Stromal cell of bone marrow (primary cell): ENCODE results near the gene FAHD2B.
"Not testable (repeated sequence)": the region's sequence is repeated elsewhere in the genome, so short reads cannot be mapped to it uniquely, and the experiment has no call there.

Experiments
- DNase-seq: peaks from one replicate; pipeline ENCODE4 v3.0.0-alpha.2; 2012; ENCODE audit warnings: low read depth

Gene FAHD2B, protein sequence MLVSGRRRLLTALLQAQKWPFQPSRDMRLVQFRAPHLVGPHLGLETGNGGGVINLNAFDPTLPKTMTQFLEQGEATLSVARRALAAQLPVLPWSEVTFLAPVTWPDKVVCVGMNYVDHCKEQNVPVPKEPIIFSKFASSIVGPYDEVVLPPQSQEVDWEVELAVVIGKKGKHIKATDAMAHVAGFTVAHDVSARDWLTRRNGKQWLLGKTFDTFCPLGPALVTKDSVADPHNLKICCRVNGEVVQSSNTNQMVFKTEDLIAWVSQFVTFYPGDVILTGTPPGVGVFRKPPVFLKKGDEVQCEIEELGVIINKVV

DNA sequence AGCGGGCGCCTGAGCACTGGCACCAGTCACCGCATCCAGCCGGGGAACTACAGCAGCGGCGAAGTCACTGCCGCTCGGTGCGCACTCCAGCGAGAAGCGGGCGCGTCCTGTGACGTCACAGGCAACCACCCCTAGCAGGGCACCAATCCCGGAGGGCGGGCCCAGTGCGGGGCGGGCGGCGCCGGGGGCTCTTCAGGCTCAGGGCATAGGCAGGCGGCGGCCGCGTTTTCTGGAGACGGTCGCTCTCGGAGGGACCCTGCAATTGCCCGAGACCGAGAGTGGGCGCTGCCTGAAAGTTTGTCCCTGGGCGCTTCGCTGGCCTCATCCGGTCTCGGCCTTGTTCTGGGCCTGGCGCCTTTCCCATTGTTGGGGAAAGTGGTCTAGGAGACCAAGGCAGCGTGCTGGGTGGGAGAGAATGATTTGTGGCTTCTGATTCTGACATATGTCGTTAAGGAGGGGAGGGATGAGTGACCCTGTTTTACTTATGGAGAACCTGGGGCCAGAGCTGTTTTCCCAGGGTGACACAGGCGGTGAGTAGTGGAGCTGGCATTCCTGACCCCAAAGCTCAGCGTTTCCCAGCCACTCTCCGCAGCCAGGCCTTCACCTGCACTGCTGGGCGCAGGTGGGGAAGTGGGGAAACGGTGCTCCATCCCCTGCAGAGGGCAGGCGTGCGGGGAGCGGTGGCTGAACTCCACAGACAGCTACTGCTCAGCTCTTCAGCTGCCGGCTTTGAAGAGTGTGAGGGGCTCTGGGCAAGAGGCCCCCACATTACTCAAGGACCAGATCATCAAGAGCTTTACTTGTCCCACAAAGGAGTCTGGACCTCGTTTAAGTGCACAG is at the start of gene FAHD2B:
TSS of gene FAHD2B (minus strand) at position 111 of the 840 bp plus-strand sequence. CDS start 3,176 bp downstream, outside the sequence.
- peak; percentile 22 for DNase-seq

DNA sequence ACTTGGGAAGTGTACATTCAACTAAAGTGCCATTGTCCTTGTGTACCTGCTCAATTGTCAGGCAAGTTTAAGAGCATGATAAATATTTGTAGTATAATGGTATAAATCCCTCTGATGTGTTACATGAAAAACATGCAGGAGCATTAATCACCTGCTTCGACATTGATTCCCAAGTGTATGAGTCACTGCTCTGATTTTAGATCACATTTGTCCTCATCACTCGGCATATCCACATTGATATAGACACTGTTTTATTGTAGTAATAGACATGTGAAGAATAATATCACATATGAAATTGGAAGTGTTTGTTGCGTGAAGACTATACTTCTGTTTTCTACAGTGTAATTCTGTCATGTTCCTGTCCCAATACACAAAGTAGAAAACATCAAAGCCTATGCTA is 49.3 kb upstream of the FAHD2B start:
- DNase-seq = not testable (repeated sequence)

DNA sequence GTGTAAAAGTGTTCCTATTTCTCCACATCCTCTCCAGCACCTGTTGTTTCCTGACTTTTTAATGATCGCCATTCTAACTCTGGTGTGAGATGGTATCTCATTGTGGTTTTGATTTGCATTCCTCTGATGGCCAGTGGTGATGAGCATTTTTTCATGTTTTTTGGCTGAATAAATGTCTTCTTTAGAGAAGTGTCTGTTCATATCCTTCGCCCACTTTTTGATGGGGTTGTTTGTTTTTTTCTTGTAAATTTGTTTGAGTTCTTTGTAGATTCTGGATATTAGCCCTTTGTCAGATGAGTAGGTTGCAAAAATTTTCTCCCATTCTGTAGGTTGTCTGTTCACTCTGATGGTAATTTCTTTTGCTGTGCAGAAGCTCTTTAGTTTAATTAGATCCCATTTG is 34.4 kb upstream of the FAHD2B start:
- DNase-seq = not testable (repeated sequence)

DNA sequence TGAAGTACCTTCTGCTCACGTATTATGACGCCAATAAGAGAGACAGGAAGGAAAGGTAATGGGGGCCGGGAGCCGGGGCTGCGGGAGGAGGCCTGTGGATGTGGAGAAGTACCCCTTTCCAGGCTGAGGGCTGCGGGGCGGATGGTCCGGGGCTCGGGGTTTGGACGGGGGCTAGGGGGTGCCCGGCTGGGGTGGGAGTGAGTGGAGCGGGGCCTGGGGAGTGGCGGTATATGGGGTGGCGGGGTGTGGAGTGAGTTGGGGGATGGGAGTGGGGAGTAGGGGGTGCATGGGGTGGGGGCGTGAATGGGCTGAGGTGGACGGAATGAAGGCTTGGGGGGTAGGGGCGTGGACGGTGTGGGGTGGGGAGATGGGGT is 19.2 kb upstream of the FAHD2B start:
- DNase-seq = not testable (repeated sequence)

DNA sequence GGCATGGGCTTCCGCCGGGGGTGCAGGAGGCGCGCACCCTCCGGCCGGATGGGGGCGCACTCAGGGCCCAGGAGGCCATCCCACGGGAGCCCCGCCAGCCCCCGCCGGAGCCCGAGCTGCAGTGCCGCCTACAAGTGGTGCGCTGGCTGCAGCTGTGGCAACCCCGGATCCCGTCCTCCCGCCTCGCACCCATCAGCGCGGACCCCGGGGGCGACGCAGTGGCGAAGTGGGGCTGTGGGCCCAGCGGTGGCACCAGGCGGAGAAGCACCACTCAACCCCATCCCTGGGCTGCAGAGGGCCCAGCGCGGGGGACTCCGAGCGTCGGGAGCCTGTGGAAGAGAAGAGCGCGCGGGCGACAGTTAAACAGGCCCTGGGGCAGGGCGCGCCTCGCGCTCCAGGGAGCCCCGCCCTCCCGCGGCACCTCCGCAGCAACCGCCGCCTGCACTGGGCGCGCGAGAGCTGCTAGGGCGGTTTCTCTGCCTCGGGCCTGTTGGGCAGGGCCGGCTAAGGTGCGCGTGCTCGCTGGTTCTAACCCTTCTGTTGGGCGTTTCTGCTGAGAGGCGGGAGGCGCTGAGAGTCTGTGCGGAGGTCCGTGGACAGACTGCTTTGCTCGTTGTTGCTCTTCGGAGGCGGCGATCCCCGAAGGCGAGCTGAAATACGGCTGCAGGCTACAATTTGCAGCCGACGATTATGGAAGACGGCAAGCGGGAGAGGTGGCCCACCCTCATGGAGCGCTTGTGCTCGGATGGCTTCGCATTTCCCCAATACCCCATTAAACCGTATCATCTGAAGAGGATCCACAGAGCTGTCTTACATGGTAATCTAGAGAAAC is 18.6 kb upstream of the FAHD2B start, which contains the start of gene ANKRD36:
TSS of gene ANKRD36 (plus strand) at position 104 of the 832 bp plus-strand sequence. CDS start at position 691, 587 bp downstream.
- DNase-seq = peak; percentile 43

DNA sequence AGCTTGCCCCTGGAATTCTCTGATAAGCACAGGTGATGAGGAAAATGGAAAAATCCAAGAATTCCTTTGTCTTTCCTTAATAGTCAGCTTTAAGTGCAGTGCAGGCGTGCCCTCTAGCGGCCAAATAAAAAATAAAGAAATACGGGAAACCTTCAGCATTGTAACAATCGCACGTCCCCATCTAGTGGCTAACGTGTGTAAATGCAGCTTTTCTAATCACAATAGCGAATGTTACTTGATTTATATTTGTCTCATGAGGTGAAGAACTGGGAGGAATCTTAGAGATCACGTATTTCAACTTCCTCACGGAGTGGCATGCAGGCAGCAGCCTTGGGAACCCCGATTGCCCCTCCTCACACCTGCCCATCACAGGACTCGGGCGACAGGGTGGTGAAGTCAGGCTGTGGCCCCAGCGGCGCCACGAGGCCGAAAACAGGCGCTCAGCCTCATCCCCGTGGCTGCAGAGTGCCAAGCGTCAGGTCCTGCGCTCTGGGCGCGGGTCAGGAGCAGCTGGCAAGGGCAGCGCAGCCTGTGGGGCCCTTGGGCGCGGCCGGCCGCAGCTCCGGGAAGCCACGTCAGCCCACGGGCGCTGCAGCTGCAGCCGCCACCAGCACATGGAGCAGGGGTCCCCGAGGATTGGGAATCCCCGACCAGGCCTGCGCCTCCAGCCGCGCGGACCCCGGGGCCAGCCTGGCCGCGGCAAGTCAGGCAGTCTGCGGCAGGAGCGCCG is 17.8 kb upstream of the FAHD2B start:
- peak; percentile 6 for DNase-seq

DNA sequence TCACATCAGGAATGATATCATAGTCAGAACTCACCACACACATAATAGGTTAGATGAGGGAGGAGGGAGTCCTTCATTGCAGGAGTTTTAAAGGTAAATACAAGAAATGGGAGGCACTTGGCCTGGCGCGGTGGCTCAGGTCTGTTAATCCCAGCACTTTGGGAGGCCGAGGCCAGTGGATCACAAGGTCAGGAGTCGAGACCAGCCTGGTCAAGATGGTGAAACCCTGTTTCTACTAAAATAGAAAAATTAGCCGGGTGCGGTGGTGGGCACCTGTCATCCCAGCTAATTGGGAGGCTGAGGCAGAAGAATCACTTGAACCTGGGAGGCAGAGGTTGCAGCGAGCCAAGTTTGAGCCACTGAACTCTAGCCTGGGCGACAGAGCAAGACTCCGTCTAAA is 16.6 kb upstream of the FAHD2B start:
- not testable (repeated sequence) for DNase-seq

DNA sequence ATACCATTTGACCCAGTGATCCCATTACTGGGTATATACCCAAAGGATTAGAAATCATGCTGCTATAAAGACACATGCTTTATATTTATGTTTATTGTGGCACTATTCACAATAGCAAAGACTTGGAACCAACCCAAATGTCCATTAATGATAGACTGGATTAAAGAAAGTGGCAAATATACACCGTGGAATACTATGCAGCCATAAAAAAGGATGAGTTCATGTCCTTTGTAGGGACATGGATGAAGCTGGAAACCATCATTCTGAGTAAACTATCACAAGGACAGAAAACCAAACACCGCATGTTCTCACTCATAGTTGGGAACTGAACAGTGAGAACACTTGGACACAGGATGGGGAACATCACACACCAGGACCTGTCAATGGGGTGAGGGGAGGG is 12.2 kb upstream of the FAHD2B start:
- DNase-seq = not testable (repeated sequence)

DNA sequence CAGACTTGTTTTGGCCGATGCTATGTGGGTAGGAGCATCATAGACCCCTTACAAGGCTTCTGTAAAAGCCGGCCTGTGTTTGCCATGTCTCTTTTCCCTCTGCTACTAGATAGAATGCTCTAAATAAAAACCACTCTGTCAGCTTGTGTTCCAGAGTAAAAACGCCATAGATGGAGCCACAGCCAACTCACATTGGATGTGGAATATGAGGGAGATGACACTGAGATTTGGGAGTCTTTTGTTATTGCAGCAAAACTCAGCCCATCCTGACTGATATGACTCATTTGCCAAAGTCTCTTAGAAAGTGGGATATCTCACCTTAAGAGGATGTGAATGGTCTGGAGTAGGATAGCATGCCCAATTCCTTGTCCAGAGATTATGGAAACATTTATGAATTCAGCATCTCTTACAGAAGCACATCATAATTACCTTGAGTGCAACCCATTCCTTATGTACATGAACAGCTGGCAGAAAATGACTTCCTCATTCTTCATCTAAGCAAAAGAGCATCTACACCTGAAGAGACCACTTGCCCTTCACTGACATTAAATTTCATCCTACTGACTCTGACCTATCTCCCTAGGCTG is 4.2 kb upstream of the FAHD2B start:
- DNase-seq = not testable (repeated sequence)

DNA sequence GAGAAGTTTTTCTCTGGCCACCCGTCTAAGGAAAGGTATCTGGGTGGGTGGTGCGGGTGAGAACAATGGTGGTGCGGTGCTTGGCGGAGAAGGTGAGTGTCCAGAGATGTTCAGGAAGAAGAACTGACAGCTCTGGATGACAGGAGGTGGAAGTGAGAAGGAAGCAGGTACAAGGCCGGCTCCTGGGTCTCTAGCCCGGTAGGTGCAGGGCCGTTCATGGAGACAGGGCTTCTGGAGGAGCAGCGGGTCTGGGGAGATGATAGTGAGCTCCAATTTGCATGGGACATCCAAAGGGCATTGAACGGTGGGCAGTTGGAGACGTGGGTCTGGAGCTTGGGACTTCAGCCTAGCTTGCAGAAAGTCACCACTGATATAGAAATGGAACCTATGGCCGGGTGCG is 979 bp upstream of the FAHD2B start:
- no peak for DNase-seq

DNA sequence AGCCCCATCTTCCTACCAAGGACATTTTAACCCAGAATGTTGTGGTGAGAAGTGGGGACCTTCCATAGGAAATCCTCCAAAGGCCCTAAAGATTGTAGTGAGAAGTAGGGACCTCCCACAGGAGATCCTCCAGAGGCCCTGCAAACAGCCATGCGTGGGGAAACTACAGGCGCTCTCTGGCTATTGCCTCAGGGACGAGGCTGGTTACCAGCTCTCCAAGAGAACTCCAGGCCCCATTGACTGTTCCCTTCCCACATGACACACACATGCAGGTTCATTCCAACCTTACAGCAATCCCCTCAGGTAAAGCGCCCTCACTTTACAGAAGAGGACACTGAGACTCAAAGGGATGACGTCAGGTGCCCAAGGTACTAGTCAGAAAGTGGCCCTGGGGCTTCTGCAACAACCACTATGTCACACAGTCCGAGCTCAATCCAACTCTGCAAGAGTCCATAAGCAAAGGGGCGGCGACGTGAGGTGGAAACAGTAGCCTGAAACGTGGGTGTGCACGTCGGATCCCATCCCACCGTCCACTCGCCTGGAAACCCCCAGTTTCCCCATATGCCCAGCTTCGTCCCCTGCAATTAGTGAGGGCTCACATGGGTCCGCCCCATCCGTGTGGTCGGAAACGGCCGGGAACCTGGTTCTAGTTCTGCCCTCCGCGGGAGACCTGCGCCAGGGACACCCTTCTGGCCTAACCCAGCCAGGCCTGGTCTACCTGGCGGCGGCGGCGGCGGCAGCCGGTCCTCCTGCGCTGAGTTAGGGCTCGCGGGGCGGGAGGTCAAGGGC is 505 bp downstream of the FAHD2B start:
- DNase-seq = not testable (repeated sequence)

DNA sequence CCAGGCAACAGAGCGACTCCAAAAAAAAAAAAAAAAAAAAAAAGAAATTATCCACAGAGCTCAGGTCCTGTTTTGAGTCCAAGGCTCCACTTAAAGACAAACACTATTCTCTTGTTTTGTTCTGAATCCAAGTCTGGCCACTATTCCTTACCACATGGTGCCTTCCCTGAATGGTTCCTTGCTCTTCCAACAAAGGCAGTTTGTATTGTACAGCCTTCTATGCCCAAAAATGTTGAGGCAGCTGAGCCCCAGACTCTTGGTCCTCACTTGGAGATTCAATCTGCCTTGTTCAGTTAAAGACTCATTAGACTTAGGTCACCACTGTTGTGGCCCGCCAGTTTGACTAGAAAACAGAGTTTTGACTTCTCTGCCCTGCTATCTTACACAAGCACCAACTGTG is 1.7 kb downstream of the FAHD2B start:
- not testable (repeated sequence) for DNase-seq

DNA sequence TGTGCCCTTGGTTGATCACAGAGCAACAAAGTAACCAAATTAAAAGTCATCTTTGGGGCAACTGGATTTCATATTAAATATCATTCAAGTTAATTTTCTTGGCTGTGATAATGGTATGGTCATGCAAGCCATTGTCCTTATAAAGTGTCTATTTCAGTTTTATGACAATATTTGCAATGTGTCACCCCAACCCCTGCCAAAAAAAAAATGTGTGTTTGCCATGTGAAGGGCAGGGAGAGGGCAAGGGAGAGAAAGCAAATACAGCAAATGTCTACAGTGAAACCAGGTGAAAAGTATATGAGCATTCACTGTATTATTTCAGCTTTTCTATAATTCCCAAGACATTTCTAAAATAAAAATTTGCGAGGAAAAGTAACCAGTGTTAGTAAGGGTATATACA is 6.0 kb downstream of the FAHD2B start:
- not testable (repeated sequence) for DNase-seq

DNA sequence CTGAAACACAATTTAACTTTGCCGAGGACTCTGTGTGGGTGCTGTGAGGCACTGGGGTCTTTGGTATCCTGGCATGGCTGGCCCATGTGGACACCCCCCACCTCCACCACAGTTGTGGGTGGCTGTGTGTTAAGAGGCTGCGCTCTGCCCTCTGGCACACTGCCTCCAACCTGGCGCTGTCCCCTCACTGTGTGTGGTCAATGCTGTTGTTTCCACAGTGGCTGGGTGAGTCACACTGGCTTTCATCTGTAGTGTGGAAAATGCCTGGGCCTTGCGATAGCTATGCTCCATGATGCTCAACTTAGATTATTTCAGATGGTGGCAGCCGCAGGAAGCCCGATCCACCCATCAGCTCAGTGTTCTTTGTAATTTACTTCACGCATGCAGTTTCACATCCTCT is 9.6 kb downstream of the FAHD2B start:
- not testable (repeated sequence) for DNase-seq

DNA sequence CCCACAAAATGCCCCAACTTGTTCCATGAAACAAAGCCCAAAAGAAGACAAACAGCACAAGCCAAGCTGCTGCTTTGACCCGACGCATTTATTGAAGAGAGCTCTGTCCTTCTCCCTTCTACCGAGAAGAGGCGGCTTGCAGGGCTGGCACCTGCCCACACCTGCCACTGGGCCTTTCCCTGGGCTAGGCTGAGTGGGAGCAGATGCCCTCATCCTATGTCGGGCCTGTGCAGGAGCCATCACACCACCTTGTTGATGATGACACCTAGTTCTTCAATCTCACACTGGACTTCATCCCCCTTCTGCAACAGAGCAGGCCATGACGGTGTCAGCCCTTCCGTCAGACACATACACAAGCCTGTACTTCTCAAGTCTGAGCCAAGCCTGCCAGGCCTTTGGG is 11.2 kb downstream of the FAHD2B start:
- DNase-seq = not testable (repeated sequence)

DNA sequence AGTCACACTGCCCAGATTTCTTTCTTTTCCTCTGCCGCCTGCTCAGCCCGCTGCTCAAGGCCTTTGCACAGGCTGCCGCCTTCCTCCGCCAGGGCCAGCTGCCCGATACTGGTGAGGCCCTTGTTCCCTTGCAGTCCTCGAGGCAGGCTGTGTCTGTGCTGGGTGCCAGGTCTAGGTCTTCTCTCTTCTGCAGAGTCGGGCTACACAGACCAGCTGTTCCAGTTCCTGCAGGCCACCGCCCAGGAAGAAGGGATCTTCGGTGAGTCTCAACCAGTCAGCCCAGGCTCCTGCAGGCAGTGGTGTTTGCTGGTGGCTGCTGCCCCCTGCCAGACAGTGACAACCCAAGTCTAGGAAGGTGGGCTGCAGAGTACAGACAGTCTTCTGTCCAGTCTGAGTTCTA is 12.5 kb downstream of the FAHD2B start:
- not testable (repeated sequence) for DNase-seq

DNA sequence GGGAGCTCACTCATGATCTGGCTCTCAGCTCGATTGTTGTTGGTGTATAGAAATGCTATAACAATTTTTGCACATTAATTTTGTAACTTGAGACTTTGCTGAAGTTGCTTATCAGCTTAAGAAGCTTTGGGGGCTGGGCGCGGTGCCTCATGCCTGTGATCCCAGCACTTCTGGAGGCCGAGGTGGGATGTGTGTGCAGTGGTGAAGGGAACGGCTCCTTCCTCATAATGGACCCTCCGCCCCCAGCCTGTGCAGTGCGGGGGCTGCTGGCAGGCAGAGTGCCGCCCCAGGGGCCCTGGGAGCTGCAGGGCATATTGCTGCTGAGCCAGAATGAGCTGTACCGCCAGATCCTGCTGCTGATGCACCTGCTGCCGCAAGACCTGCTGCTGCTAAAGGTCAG is 13.8 kb downstream of the FAHD2B start:
- DNase-seq = not testable (repeated sequence)

DNA sequence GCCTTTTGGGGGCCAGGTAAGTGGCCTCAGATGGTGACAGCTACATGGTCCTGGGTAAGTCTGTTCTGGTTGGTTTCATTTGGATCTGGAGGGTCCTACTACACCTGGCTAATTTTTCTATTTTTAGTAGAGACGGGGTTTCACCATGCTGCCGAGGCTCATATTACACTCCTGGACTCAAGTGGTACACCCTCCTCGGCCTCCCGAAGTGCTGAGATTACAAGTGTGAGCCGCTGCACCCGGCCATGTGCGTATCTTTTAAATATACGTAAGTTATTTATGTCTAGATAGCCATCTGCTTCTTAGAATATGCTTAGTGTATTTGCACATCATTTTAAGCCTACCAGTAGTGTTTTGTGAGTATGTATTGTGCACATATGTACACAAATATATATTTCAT is 17.5 kb downstream of the FAHD2B start:
- not testable (repeated sequence) for DNase-seq

DNA sequence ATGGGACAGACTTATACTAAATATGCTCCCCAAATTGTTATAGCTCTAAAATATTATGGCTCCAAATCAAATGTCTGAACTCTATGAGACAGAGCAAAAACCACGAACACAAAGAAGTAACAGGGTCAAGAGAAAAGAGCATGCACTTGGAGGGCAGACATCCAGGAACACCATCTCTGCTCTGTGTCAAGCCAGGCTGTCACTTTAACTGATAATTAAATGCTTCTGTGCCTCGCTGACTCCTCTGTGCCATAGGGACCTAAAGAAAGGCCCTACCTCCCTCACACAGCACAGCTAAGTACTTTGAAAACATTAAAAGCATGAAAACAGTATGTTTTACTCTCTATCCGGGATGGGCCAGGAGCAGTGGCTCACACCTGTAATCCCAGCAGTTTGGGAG is 23.8 kb downstream of the FAHD2B start:
- DNase-seq = not testable (repeated sequence)

DNA sequence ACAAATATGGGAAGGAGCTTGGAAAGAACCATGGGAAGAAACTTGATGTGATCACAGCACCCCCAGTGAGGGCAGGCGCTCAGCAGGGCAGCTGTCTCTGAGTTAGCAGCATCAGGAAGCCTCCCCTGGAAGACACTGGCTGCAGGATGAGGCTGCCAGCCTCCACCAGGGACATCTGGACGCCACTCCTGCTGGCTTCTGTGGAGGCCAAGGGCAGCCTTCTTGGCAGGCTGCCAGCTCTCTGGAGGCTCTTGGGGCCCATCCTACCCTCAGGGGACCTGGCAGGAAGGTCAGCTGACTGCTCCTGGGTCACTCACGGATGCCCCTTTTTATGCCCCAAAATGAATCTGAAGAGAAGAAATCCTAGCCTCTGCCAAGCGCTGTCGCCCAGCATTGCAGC is 26.0 kb downstream of the FAHD2B start:
- not testable (repeated sequence) for DNase-seq
